ENCODE data around the gene TMEM238L. TPM values are rescaled to one million over a fixed set of nuclear protein-coding genes. Genes with fewer than 3 reads are reported as not detected.

The TMEM238L gene
- total RNA-seq, 1 experiment from 2014 or later = not detected

GRCh38 chr17:10775058-10775457 lies 28.8 kb downstream of the TMEM238L start:
- H4K8ac ChIP-seq (replicated peaks; ENCODE audit: insufficient read length, low read depth, low read length) = no peak overlapping the region
- H3K23me2 ChIP-seq (ENCODE audit: insufficient read length, low read depth, low read length, poor library complexity, severe bottlenecking) = no peaks in the 10 kb centered on the region
- no peaks in the 10 kb centered on the region for H3K27me3 Mint-ChIP-seq (ENCODE audit: low read depth)
- no peak overlapping the region for H2BK5ac ChIP-seq (ENCODE audit: insufficient read length, low read length)
- H3K27me3 ChIP-seq (ENCODE audit: insufficient read depth, low read length) = no peaks in the 10 kb centered on the region
- peak overlapping the region in 1 of 3 experiments; percentile 46; a peak in 2 of 7 replicates for H3K27ac Mint-ChIP-seq
- peaks cover 4 to 10% of the 10 kb centered on the region in 2 experiments; a peak in 3 of 4 replicates for H3K4me1 Mint-ChIP-seq
- H2BK15ac ChIP-seq (ENCODE audit: low read depth, low read length) = no peak overlapping the region
- H3K79me1 ChIP-seq (ENCODE audit: insufficient read depth, low read depth, low read length, poor library complexity, severe bottlenecking) = no peaks in the 10 kb centered on the region
- no peak overlapping the region for H3K27ac ChIP-seq (ENCODE audit: insufficient read length, low read depth, low read length)
- no peak overlapping the region for H2BK12ac ChIP-seq (ENCODE audit: insufficient read length, low read depth, low read length)
- H3K14ac ChIP-seq (ENCODE audit: insufficient read depth, low read length) = no peak overlapping the region
- peaks cover 8 to 16% of the 10 kb centered on the region in 2 experiments for H3K9me3 Mint-ChIP-seq
- no peak overlapping the region for H4K91ac ChIP-seq (ENCODE audit: insufficient read length, low read depth, low read length)
- no peak overlapping the region for H2BK20ac ChIP-seq (ENCODE audit: low read depth, low read length, poor library complexity, severe bottlenecking)
- H4K20me1 ChIP-seq (ENCODE audit: control insufficient read depth, insufficient read depth, insufficient read length) = no peaks in the 10 kb centered on the region
- H2AFZ ChIP-seq (ENCODE audit: low read length) = no peak overlapping the region
- H3K18ac ChIP-seq (ENCODE audit: insufficient read length, low read depth, low read length) = no peak overlapping the region
- H3K9me3 ChIP-seq (ENCODE audit: control insufficient read depth, low read depth, low read length) = no peaks in the 10 kb centered on the region
- no peak overlapping the region for H3K4me3 Mint-ChIP-seq
- no peak overlapping the region for H3K4me2 ChIP-seq (ENCODE audit: insufficient read depth, insufficient read length, low read length)
- no peak for DNase-seq
- H3K4ac ChIP-seq (ENCODE audit: low read depth, low read length) = no peak overlapping the region
- no peak for TF ChIP-seq CTCF (conservative IDR thresholded peaks at IDR 0.05)
- H2BK120ac ChIP-seq (ENCODE audit: low read depth, low read length, poor library complexity, severe bottlenecking) = no peak overlapping the region
- H3T11ph ChIP-seq (ENCODE audit: low read length) = no peak overlapping the region
- no peaks in the 10 kb centered on the region for H3K4me1 ChIP-seq (ENCODE audit: insufficient read depth, low read length)
- no CpG with 5 or more reads among the region's 4 CpGs for WGBS (ENCODE audit: extremely low coverage, insufficient read length, low lambda C conversion rate)
- H3K36me3 Mint-ChIP-seq (ENCODE audit: insufficient read depth in 1 of 3, low read depth in 3 of 3) = peaks cover 4 to 13% (median 8%) of the 10 kb centered on the region in 3 experiments
- H2AK5ac ChIP-seq (ENCODE audit: insufficient read length, low read length) = no peak overlapping the region
- H4K5ac ChIP-seq (ENCODE audit: insufficient read length, low read depth, low read length) = no peak overlapping the region
- no peak overlapping the region for H3K56ac ChIP-seq (ENCODE audit: insufficient read length, low read depth, low read length)
- H3K79me2 ChIP-seq (ENCODE audit: insufficient read depth, low read length) = no peaks in the 10 kb centered on the region
- no peak overlapping the region for H3K9ac ChIP-seq (ENCODE audit: extremely low read depth, insufficient read length, low read length)
- H3K23ac ChIP-seq (ENCODE audit: insufficient read length, low read depth, low read length) = no peak overlapping the region

Data from H9 (cell line).